ENCODE results near the gene MYD88.
"Not testable (repeated sequence)": the region's sequence is repeated elsewhere in the genome, so short reads cannot be mapped to it uniquely, and the experiment has no call there.

The MYD88 gene

DNA sequence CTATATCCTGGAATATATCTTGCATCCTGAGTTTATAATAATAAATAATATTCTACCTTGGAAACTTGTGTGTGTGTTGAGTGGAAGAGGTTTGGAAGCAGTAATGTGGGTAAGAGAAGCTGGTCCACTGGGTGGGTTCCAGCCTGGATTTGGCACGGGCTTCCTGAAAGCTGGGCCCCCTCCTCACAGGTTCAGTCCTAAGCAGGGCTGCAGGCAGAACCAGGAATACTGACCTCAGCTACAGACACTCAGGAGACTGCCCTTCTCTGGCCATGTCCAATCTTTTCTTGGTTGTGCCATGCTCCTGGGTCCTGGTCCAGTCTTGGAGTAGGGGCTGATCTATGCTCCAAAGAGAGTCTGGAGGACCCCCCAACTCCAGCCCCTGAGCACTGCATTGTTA, 4.5 kb downstream of the MYD88 start:
- no peak for DNase-seq

DNA sequence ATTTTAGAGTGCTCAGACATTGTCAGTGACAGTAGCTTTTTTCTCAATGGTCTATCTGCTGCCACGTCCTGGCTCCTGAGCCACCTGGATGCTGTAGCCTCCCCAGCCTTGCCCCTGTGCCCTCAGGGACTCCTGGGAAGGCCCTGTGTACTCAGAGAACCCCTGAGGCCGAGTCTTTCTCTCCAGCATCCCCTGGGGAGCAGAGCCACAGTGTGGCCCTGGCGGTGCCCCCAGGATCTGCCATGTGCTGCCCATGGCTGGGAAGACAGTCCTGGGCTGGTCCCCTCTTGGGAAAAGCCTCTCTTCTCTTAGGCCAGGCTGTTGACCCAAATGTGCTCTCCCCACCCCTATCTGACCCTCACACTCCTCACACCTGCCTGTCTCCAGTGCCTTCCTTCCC, 5.0 kb downstream of the MYD88 start:
- DNase-seq: no peak

DNA sequence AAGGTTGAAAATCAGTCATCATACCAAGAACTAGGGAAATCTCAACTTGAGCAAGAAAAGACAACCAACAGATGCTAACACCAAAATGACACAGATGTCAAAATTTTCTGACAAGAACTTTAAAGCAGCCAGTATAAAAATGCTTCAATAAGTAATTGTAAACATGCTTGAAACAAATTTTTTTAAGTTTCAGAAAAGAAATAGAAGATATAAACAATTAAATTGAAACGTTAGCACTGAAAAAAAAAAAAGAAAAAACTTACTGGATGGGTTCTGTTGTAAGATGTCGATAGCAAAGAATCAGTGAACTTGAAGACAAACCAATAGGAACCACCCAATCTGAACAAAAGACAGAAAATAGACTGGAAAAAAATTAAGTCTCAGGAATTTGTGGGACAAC, 8.0 kb downstream of the MYD88 start:
- DNase-seq: no peak

- no peak for DNase-seq
Observed at GRCh38 chr3:38147421-38147820, 9.0 kb downstream of the MYD88 start.

DNA sequence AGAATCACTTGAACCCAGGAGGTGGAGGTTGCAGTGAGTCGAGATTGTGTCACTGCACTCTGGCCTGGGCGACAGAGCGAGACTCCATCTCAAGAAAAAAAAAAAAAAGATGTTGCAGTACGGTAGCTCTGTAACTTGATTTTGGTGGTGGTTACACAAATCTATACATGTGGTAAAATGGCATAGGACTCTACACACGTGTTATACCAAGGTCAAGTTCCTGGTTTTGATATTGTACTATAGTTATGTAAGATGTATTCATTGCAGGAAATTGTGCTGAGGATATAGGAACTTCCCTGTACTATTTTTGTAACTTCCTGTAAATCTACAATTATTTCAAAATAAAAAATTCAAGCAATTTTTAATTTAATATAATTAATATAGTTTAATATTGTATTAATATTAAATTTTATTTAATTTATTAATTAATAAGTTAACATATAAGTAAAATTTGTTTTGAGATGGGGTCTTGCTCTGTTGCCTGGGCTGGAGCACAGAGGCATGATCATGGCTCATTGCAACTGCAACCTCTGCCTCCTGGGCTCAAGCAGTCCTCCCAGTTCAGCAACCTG, 9.9 kb downstream of the MYD88 start:
- DNase-seq: no peak

- no peak for DNase-seq
Observed at GRCh38 chr3:38149708-38150107, 11.2 kb downstream of the MYD88 start.

- DNase-seq: no peak
Observed at GRCh38 chr3:38150780-38151528, 12.5 kb downstream of the MYD88 start.

DNA sequence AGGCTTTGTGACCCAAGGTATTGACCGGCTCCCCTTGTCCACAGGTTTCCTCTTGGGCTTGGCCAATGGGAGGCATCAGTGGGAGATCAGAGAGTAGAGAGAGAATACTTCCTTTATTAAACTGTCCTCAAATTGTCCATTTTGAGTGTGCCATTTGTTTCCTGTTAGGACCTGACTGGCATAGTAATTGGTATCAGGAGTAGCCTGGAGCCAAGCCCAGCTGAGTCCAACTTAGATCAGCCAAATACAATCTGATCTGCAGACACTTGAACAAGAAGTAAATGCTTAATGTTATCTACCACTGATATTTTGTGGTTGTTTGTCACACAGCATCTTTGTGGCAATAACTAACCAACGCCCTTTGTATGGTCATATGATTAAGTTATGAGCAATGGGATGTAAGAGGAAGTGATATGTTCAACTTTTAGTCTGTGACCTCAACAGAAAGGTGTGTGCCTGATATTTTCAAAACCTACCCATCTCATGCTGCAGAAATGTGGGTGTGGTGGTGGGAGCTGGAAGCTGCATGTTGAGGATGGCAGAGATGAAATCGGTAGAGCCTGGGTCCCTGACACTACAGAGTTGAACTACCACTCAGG, 13.3 kb downstream of the MYD88 start:
- DNase-seq: no peak

- no peak for DNase-seq
Observed at GRCh38 chr3:38152609-38153008, 14.1 kb downstream of the MYD88 start.

GRCh38 chr3:38153221-38153620, 14.8 kb downstream of the MYD88 start:
- DNase-seq: no peak

DNA sequence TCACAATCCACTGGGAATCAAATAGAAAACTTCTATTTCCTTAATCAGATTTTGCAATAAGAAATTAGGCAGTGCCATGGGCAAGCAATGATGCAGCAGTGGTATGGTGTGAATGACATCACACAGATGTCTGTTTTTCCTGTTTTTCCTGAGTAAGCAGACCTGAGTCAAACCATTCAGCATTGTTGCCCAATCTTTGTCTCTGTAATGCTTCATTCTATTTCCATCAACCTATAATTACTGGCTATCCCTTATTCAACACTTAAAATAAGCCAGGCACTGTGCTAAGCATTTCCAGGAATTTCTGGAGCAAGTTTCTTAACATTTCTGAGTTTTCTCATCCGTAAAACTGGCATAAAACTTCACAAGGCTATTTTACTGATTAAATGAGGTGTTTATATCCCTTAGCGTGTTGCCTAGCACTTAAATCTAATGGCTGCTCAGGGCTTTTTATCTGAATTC, 15.6 kb downstream of the MYD88 start:
- peak; percentile 44 for DNase-seq

DNA sequence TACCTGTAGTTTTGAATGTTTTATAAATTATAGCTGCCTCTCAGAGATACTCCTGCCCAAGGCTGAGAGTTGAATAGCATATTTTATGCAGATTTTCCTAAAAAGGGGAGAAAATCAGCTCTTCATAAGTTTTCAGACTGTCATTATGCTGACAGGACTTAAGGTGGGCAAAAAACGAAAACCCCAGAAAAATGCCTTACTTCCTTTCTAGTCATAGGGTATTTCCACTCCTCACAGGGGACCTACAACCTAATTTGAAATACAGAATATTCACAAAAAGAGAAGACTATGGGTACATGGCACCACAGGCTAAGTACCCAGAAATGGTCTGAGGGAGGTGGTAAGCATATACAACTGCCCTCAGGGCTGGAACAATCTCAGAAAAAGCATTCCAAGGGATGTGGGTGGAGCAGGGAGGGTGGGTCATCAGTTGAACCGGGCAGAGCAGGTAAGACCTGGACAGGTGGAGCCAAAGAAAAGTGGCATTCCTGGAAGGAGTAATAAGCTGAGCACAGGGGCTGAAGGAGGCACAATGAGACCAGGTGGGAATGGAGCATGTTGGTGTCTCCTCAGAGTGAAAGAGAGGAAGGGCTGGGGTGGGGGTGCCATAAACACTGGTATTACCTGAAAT, 16.3 kb downstream of the MYD88 start:
- no peak for DNase-seq

DNA sequence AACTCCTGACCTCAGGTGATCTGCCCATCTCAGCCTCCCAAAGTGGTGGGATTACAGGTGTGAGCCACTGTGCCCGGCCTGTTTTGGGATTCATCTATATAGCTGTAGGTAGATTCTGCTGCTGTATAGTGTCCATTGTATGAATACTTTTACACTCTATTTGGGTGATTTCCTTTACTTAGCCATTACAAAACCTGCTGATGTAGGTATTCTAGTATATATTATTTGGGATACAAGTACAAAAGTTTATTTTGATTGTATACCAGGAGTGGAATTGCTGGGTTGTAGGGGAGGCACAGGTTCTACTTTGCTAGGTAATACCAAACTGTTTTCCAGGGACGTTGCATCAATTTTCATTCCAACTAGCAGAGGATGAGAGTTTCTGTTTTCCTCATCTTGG, 17.4 kb downstream of the MYD88 start:
- DNase-seq: no peak

DNA sequence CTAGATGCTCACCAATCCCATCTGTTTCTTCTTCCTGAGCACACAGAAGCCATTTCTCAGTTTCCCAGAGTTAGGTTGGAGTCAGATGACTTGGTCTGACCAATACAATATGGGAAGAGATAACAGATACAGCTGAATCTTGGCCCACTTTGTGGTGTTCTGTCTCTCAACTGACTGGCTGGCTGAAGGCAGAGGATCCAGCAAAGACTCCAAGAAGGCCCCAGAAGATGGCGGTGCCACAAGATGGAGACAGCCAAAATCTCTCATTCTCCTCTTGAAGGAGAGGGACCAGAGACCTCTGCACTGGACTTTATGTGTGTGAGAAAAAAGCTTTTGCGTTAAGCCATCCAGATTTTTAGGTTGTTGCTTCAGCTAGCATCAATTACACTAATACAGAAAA, 18.7 kb downstream of the MYD88 start:
- no peak for DNase-seq

GRCh38 chr3:38157595-38157994, 19.1 kb downstream of the MYD88 start:
- no peak for DNase-seq

DNA sequence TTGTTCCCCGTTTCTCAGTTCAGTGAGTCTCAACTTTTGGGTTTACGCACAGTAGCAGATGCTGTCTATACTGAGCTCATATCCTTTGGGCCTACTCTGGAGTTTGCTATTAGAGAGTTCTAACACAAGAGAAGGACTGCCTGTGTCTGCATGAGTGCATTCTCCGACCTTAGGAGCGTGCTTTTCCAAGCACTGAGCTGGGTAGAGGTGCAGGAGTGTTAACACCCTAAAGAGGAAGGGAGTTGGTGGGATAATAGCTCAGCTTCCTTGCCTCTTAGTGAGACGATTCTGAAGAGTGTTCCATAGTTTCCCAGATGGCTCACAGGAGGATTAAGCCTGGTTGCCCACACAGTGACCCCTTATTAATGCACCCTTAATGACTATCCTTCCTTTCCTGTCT, 20.0 kb downstream of the MYD88 start:
- no peak for DNase-seq

DNA sequence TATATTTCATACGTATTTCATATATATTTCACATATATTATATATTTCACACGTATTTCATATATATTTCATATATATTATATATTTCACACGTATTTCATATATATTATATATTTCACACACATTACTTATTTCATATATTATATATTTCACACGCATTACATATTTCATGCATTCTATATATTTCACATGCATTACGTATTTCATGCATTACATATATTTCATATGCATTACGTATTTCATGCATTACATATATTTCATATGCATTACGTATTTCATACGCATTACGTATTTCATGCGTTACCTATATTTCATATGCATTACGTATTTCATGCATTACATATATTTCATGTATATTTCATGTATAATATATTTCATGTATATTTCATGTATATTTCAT, 22.2 kb downstream of the MYD88 start:
- not testable (repeated sequence) for DNase-seq

DNA sequence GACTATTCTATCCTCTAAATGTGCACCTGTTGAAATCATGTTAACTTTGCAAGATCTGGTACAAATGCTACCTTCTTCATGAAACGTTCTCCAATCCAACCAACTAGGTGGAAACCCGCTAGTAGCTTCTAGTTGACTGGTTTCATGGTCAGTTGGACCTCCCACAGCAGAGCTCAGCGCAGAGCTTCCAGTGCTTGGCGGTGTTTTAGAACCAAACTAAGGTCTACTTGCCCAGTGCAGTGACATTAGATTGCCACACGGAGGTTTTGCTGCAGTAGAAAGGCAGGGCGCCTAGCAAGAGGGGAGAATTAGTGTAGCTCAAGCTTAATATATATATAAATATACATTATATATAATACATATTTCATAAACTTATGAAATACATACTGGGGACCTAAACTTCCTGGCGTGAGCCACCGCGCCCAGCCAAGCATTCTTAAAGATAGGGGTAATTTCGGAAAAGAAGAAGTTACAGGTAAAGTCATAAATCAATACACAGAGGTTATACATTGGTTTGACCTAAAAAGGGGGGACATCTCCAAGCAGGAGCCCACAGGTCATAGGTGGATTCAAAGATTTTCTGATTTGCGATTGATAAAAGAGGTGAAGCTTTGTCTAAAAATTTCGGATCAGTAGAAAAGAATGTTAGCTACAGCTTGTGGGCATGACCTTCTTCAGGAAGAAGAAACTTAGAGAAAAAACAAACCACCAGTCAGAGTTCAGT, 24.8 kb downstream of the MYD88 start:
- no peak for DNase-seq

GRCh38 chr3:38163841-38164642, 25.6 kb downstream of the MYD88 start:
- DNase-seq: no peak

DNA sequence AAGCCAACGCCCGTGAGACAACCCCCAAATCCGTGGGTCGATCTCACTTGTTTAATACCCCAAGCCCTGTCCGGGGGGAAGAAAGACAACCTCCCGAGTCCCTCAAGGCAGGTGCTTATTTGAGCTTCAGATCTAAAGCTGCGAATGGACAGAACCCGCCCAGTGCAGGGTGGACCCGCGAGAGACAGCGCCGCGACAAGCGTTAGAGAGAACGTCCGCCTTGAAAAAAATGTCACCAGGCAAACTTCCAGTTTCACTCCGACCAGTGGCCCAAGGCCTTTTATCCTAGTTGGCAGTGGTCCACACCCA, 26.1 kb downstream of the MYD88 start:
- no peak for DNase-seq

GRCh38 chr3:38164952-38165721, 26.7 kb downstream of the MYD88 start, which contains the start of gene OXSR1:
TSS of gene OXSR1 (plus strand) at chr3:38165537. CDS start at chr3:38165877, 340 bp downstream.
- DNase-seq: peak; percentile 100
